ENCODE measurements around the gene IFI44.

DNA sequence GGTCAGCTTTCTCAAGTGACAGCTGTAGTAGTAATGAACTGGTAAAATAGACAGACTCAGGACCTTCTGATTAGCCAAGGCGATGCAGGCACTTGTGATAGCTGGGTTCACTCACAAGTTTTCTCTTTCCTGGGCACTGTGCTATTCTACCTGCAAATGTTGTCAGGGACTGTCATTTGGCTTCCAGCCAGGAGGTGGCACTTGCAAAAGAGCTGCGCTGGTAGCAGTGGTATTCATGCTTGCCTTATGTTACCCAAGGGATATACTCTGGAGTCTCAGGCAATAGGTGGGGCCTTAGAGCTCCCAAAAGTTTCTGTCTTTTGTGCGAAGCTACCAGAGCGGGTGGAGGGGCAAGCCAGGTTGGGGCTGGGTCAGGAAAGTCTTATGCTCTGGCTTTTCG is 23.5 kb downstream of the IFI44 start:
- TF ChIP-seq SUZ12 (IDR thresholded peaks at IDR 0.05; ENCODE audit: extremely low read depth, insufficient read depth, insufficient read length): no peak
- TF ChIP-seq ZNF274 (IDR thresholded peaks at IDR 0.05; ENCODE audit: low read depth, low read length): no peak

Measured in NT2/D1 (cell line).